Mesenchymal stem cell (in vitro differentiated cells and primary cell): ENCODE results near the gene PSEN2.
A peak's percentile ranks its signal among the peaks of the same experiment; 100 is the strongest.

Experiments
- DNase-seq: peaks from one replicate; pipeline ENCODE4 v3.0.0-alpha.2; 2013
- H2AFZ ChIP-seq: one replicate; pipeline ENCODE4 v1.6.1; 2013; ENCODE audit warnings: low read depth, mild to moderate bottlenecking, control low read depth, inconsistent platforms, low read length, moderate library complexity
- H2AK5ac ChIP-seq: 2 replicates; pipeline ENCODE4 v1.6.1; 2013; ENCODE audit warnings: low read length, moderate library complexity, mild to moderate bottlenecking, inconsistent platforms; ENCODE audit not compliant: severe bottlenecking
- H2BK120ac ChIP-seq: one replicate; pipeline ENCODE4 v1.6.1; 2013; ENCODE audit warnings: low read depth, mild to moderate bottlenecking, inconsistent platforms, low read length, moderate library complexity
- H2BK12ac ChIP-seq, 2 experiments: one replicate each; pipeline ENCODE4 v1.6.1; 2013; ENCODE audit warnings: inconsistent platforms in 2 of 2, low read length in 2 of 2, mild to moderate bottlenecking in 2 of 2, moderate library complexity in 2 of 2, control low read depth in 1 of 2
- H2BK15ac ChIP-seq: one replicate; pipeline ENCODE4 v1.6.1; 2013; ENCODE audit warnings: mild to moderate bottlenecking, low read depth, inconsistent platforms; ENCODE audit not compliant: poor library complexity, severe bottlenecking
- H2BK5ac ChIP-seq: 2 replicates; pipeline ENCODE4 v1.6.1; 2013; ENCODE audit warnings: low read depth, mild to moderate bottlenecking, low read length, control low read depth, inconsistent platforms; ENCODE audit not compliant: poor library complexity, severe bottlenecking
- H3K14ac ChIP-seq, 2 experiments: one replicate each; pipeline ENCODE4 v1.6.1; 2013; ENCODE audit warnings: inconsistent platforms in 2 of 2, low read length in 2 of 2, control low read depth in 1 of 2, mild to moderate bottlenecking in 1 of 2, moderate library complexity in 1 of 2
- H3K18ac ChIP-seq, 2 experiments: one replicate each; pipeline ENCODE4 v1.6.1; 2013; ENCODE audit warnings: inconsistent platforms in 2 of 2, low read length in 2 of 2, control low read depth in 1 of 2, low read depth in 1 of 2, mild to moderate bottlenecking in 1 of 2
- H3K23ac ChIP-seq, 2 experiments: one replicate each; pipeline ENCODE4 v1.6.1; 2013; ENCODE audit warnings: inconsistent platforms in 2 of 2, low read length in 2 of 2, mild to moderate bottlenecking in 2 of 2, moderate library complexity in 2 of 2, control low read depth in 1 of 2
- H3K27ac ChIP-seq: 2 replicates; pipeline ENCODE4 v1.5.1; 2013; ENCODE audit warnings: mild to moderate bottlenecking, moderate library complexity, low read length, control low read depth, inconsistent platforms; ENCODE audit not compliant: poor library complexity, severe bottlenecking
- H3K27me3 ChIP-seq, 2 experiments: 2 replicates each; pipeline versions ENCODE4 v1.6.1 to v1.7.0; 2013; ENCODE audit warnings: low read length in 2 of 2, mild to moderate bottlenecking in 2 of 2, moderate library complexity in 2 of 2, control low read depth in 1 of 2, inconsistent platforms in 1 of 2; ENCODE audit not compliant: control insufficient read depth in 1 of 2, insufficient read depth in 1 of 2
- H3K36me3 ChIP-seq, 2 experiments: 2 replicates each; pipeline versions ENCODE4 v1.6.1 to v1.7.0; 2013; ENCODE audit warnings: low read length in 2 of 2, control low read depth in 1 of 2, inconsistent platforms in 1 of 2, low read depth in 1 of 2, mild to moderate bottlenecking in 1 of 2; ENCODE audit not compliant: insufficient read depth in 2 of 2, control insufficient read depth in 1 of 2
- H3K4ac ChIP-seq, 2 experiments: one replicate each; pipeline ENCODE4 v1.6.1; 2013; ENCODE audit warnings: inconsistent platforms in 2 of 2, low read length in 2 of 2, mild to moderate bottlenecking in 2 of 2, moderate library complexity in 2 of 2, control low read depth in 1 of 2, low read depth in 1 of 2
- H3K4me1 ChIP-seq: 2 replicates; pipeline ENCODE4 v1.6.1; 2013; ENCODE audit warnings: low read depth, low read length, control low read depth; ENCODE audit not compliant: control insufficient read depth, insufficient read depth
- H3K4me2 ChIP-seq: 2 replicates; pipeline ENCODE4 v1.6.1; 2013; ENCODE audit warnings: low read length, mild to moderate bottlenecking, inconsistent platforms; ENCODE audit not compliant: poor library complexity, severe bottlenecking
- H3K4me3 ChIP-seq, 2 experiments: 2 replicates each; pipeline versions ENCODE4 v1.5.1 to v1.7.0; 2013; ENCODE audit warnings: low read length in 2 of 2, mild to moderate bottlenecking in 2 of 2, control low read depth in 1 of 2, low read depth in 1 of 2; ENCODE audit not compliant: insufficient read depth in 1 of 2
- H3K79me1 ChIP-seq: replicated peaks from 2 replicates; pipeline ENCODE4 v1.6.1; 2013; ENCODE audit warnings: mild to moderate bottlenecking, control low read depth, low read length, inconsistent platforms; ENCODE audit not compliant: poor library complexity, severe bottlenecking
- H3K9ac ChIP-seq: 2 replicates; pipeline ENCODE4 v1.7.0; 2013; ENCODE audit warnings: mild to moderate bottlenecking, low read length, moderate library complexity
- H3K9me3 ChIP-seq: 2 replicates; pipeline ENCODE4 v1.7.0; 2013; ENCODE audit warnings: mild to moderate bottlenecking, low read length; ENCODE audit not compliant: control insufficient read depth
- H4K8ac ChIP-seq: one replicate; pipeline ENCODE4 v1.6.1; 2013; ENCODE audit warnings: inconsistent platforms, mild to moderate bottlenecking, low read length, moderate library complexity
- H4K91ac ChIP-seq: one replicate; pipeline ENCODE4 v1.6.1; 2013; ENCODE audit warnings: mild to moderate bottlenecking, low read length, inconsistent platforms
- WGBS: methylation state at CpG from one replicate; pipeline ENCODE4 v1.1.7; 2013; ENCODE audit warnings: mixed read lengths; 5-methylcytosine and 5-hydroxymethylcytosine counted together

Gene PSEN2

GRCh38 chr1:226873771-226874578, 3.6 kb downstream of the PSEN2 start:
- H3K27me3 ChIP-seq = no peaks in the 10 kb centered on the region
- no peak overlapping the region for H2AFZ ChIP-seq
- H3K79me1 ChIP-seq = peaks cover 16% of the 10 kb centered on the region
- H3K27ac ChIP-seq = no peak overlapping the region
- no peak overlapping the region for H3K9ac ChIP-seq
- no peak overlapping the region for H2BK120ac ChIP-seq
- no peak overlapping the region for H4K91ac ChIP-seq
- no peak overlapping the region for H3K4me2 ChIP-seq
- H3K18ac ChIP-seq = no peak overlapping the region
- peak overlapping the region in 1 of 2 experiments; percentile 32 for H3K23ac ChIP-seq
- H2BK5ac ChIP-seq = no peak overlapping the region
- H2BK12ac ChIP-seq = peak overlapping the region in 1 of 2 experiments; percentile 49
- H3K14ac ChIP-seq = no peak overlapping the region
- no peak overlapping the region for H3K4me3 ChIP-seq
- 76% methylated on average over 6 of the region's 7 CpGs for WGBS
- no peak overlapping the region for H2AK5ac ChIP-seq
- no peak for DNase-seq
- peaks cover 23% of the 10 kb centered on the region for H3K4me1 ChIP-seq
- H4K8ac ChIP-seq = no peak overlapping the region
- no peak overlapping the region for H3K4ac ChIP-seq
- peaks cover 6 to 10% of the 10 kb centered on the region in 2 experiments for H3K36me3 ChIP-seq
- no peak overlapping the region for H2BK15ac ChIP-seq
- H3K9me3 ChIP-seq = no peaks in the 10 kb centered on the region

GRCh38 chr1:226874579-226875425, 4.4 kb downstream of the PSEN2 start:
- H3K18ac ChIP-seq = no peak overlapping the region
- WGBS = 80% methylated on average over 9 of the region's 12 CpGs
- H3K14ac ChIP-seq = no peak overlapping the region

GRCh38 chr1:226875641-226876295, 5.4 kb downstream of the PSEN2 start:
- no peak for DNase-seq
- no peak overlapping the region for H3K4me3 ChIP-seq
- peaks cover 18% of the 10 kb centered on the region for H3K79me1 ChIP-seq
- no peak overlapping the region for H2BK5ac ChIP-seq
- H3K18ac ChIP-seq = no peak overlapping the region
- WGBS = 59% methylated on average over 8 of the region's 11 CpGs
- no peak overlapping the region for H3K23ac ChIP-seq
- H2BK12ac ChIP-seq = no peak overlapping the region
- H3K4me2 ChIP-seq = peak overlapping the region; percentile 35
- H3K27me3 ChIP-seq = no peaks in the 10 kb centered on the region
- H2BK15ac ChIP-seq = no peak overlapping the region
- no peak overlapping the region for H3K4ac ChIP-seq
- no peak overlapping the region for H2BK120ac ChIP-seq
- H3K9me3 ChIP-seq = no peaks in the 10 kb centered on the region
- H4K8ac ChIP-seq = no peak overlapping the region
- H4K91ac ChIP-seq = no peak overlapping the region
- H2AK5ac ChIP-seq = no peak overlapping the region
- peaks cover 18% of the 10 kb centered on the region for H3K4me1 ChIP-seq
- no peak overlapping the region for H3K27ac ChIP-seq
- peaks cover 21 to 24% of the 10 kb centered on the region in 2 experiments for H3K36me3 ChIP-seq
- H3K9ac ChIP-seq = no peak overlapping the region
- no peak overlapping the region for H2AFZ ChIP-seq
- no peak overlapping the region for H3K14ac ChIP-seq

More at GRCh38 chr1:226874579-226875425, 4.4 kb downstream of the PSEN2 start:
- no peak overlapping the region for H2BK5ac ChIP-seq
- H4K91ac ChIP-seq = no peak overlapping the region
- no peak overlapping the region for H3K4me2 ChIP-seq
- H3K4me3 ChIP-seq = no peak overlapping the region
- H2AK5ac ChIP-seq = no peak overlapping the region
- H3K36me3 ChIP-seq = peaks cover 12 to 18% of the 10 kb centered on the region in 2 experiments
- no peak overlapping the region for H3K27ac ChIP-seq
- peak overlapping the region in 1 of 2 experiments; percentile 29 for H3K23ac ChIP-seq
- H3K9me3 ChIP-seq = no peaks in the 10 kb centered on the region
- no peak overlapping the region for H2AFZ ChIP-seq
- DNase-seq = no peak
- no peaks in the 10 kb centered on the region for H3K27me3 ChIP-seq
- no peak overlapping the region for H2BK15ac ChIP-seq
- H2BK12ac ChIP-seq = no peak overlapping the region
- H3K79me1 ChIP-seq = peaks cover 18% of the 10 kb centered on the region
- H2BK120ac ChIP-seq = no peak overlapping the region
- no peak overlapping the region for H3K4ac ChIP-seq
- H4K8ac ChIP-seq = no peak overlapping the region
- no peak overlapping the region for H3K9ac ChIP-seq
- H3K4me1 ChIP-seq = peaks cover 23% of the 10 kb centered on the region
